Gastroesophageal sphincter (tissue), 3 donors: ENCODE data around the gene ENTHD1.

ENCODE experiments used
- EP300 ChIP-seq: sonication (generic); formaldehyde crosslinking; IDR thresholded peaks from one replicate; pipeline ENCODE4 v1.6.1; 2017; ENCODE audit warnings: antibody characterized with exemption, mild to moderate bottlenecking
- TF ChIP-seq, protein P1 (sequence below), 4 experiments: fragments of 200-600 bp in 2 of 4; fragments of 450-650 bp in 2 of 4; sonication (generic) in 1 of 4; IDR thresholded peaks; one replicate each; pipeline ENCODE4 v1.5.1; 2017 to 2019; ENCODE audit warnings: antibody characterized with exemption in 4 of 4, mild to moderate bottlenecking in 2 of 4, moderate library complexity in 2 of 4

DNA sequence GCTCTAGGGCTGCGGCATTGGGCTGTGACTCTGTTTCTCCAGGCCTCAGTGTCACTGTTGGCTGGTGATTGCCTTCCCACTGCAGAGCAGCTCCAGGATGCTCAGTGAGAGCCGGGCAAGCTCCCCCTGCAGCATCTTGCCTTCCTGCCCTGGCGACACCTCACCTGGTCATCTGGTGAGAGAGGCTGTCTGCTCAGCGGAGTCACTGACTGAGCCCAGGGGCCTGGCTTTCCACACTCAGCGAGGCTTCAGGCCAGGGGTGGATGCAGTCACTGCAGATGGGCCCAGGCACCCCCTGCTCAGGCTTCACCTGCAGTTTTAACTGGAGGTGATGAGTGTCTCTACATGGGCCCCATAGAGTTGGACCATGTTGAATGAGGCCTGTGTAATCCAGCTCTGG lies 186.2 kb downstream of the ENTHD1 start:
- TF ChIP-seq, protein P1, sequence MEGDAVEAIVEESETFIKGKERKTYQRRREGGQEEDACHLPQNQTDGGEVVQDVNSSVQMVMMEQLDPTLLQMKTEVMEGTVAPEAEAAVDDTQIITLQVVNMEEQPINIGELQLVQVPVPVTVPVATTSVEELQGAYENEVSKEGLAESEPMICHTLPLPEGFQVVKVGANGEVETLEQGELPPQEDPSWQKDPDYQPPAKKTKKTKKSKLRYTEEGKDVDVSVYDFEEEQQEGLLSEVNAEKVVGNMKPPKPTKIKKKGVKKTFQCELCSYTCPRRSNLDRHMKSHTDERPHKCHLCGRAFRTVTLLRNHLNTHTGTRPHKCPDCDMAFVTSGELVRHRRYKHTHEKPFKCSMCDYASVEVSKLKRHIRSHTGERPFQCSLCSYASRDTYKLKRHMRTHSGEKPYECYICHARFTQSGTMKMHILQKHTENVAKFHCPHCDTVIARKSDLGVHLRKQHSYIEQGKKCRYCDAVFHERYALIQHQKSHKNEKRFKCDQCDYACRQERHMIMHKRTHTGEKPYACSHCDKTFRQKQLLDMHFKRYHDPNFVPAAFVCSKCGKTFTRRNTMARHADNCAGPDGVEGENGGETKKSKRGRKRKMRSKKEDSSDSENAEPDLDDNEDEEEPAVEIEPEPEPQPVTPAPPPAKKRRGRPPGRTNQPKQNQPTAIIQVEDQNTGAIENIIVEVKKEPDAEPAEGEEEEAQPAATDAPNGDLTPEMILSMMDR (IDR thresholded peaks at IDR 0.05) = no peak
- no peak for TF ChIP-seq EP300
